ENCODE measurements around the gene WDFY4. TPM values are rescaled to one million over a fixed set of nuclear protein-coding genes. Genes with fewer than 3 reads are reported as not detected.

WDFY4 gene
- total RNA-seq, 1 donor from 2014 or later: not detected

- Histone ChIP-seq H3K27me3 (ENCODE audit: control insufficient read depth, insufficient read depth, low read length) (peaks cover 2% of the 10 kb centered on the region), H3K4me3 (ENCODE audit: low read depth, low read length) (no peak overlapping the region), H3K36me3 (ENCODE audit: control insufficient read depth, insufficient read depth, low read length) (no peaks in the 10 kb centered on the region)
- TF ChIP-seq CTCF (IDR thresholded peaks at IDR 0.05; ENCODE audit: insufficient read depth, low read length, poor library complexity, severe bottlenecking): no peak
- DNase-seq (ENCODE audit: low read depth): no peak
These were observed 323.4 kb downstream of the WDFY4 start for GRCh38 chr10:49008091-49008490.

GRCh38 chr10:49008505-49009198, 324.0 kb downstream of the WDFY4 start:
- H3K27me3 ChIP-seq (ENCODE audit: control insufficient read depth, insufficient read depth, low read length): peaks cover 4% of the 10 kb centered on the region
- no peaks in the 10 kb centered on the region for H3K36me3 ChIP-seq (ENCODE audit: control insufficient read depth, insufficient read depth, low read length)
- no peak overlapping the region for H3K4me3 ChIP-seq (ENCODE audit: low read depth, low read length)
- TF ChIP-seq CTCF (IDR thresholded peaks at IDR 0.05; ENCODE audit: insufficient read depth, low read length, poor library complexity, severe bottlenecking): no peak
- DNase-seq (ENCODE audit: low read depth): no peak

- Histone ChIP-seq H3K27me3 (ENCODE audit: control insufficient read depth, insufficient read depth, low read length) (peaks cover 5% of the 10 kb centered on the region), H3K4me3 (ENCODE audit: low read depth, low read length) (no peak overlapping the region)
- no peak for TF ChIP-seq CTCF (IDR thresholded peaks at IDR 0.05; ENCODE audit: insufficient read depth, low read length, poor library complexity, severe bottlenecking)
These were observed 324.7 kb downstream of the WDFY4 start for GRCh38 chr10:49009199-49009979.

GRCh38 chr10:49010295-49010694, 325.6 kb downstream of the WDFY4 start:
- peaks cover 7% of the 10 kb centered on the region for H3K27me3 ChIP-seq (ENCODE audit: control insufficient read depth, insufficient read depth, low read length)
- H3K36me3 ChIP-seq (ENCODE audit: control insufficient read depth, insufficient read depth, low read length): no peaks in the 10 kb centered on the region
- H3K4me3 ChIP-seq (ENCODE audit: low read depth, low read length): no peak overlapping the region
- no peak for TF ChIP-seq CTCF (IDR thresholded peaks at IDR 0.05; ENCODE audit: insufficient read depth, low read length, poor library complexity, severe bottlenecking)
- no peak for DNase-seq (ENCODE audit: low read depth)

More at GRCh38 chr10:49009199-49009979, 324.7 kb downstream of the WDFY4 start:
- no peaks in the 10 kb centered on the region for H3K36me3 ChIP-seq (ENCODE audit: control insufficient read depth, insufficient read depth, low read length)
- DNase-seq (ENCODE audit: low read depth): no peak

- TF ChIP-seq CTCF (IDR thresholded peaks at IDR 0.05; ENCODE audit: insufficient read depth, low read length, poor library complexity, severe bottlenecking): no peak
- DNase-seq (ENCODE audit: low read depth): no peak
- H3K36me3 ChIP-seq (ENCODE audit: control insufficient read depth, insufficient read depth, low read length): no peaks in the 10 kb centered on the region
- no peak overlapping the region for H3K4me3 ChIP-seq (ENCODE audit: low read depth, low read length)
- peaks cover 7% of the 10 kb centered on the region for H3K27me3 ChIP-seq (ENCODE audit: control insufficient read depth, insufficient read depth, low read length)
These were observed 326.2 kb downstream of the WDFY4 start for GRCh38 chr10:49010865-49011264.
